Activated T-helper 2 cell treated with anti-CD3 and anti-CD28 coated beads, Interferon-gamma antibody, Interleukin-2, Interleukin-4, amounts not matched to agents 10 μg/mL and 5 μg/mL and 100 μg/mL, durations not matched to agents 14 hours and 24 hours and 36 hours (primary cell): Measurements from ENCODE around the gene SF3B3. TPM values are rescaled to one million over a fixed set of nuclear protein-coding genes. Genes with fewer than 3 reads are reported as not detected.
A peak's percentile ranks its signal among the peaks of the same experiment; 100 is the strongest.

ENCODE experiments used
- DNase-seq: peaks from one replicate; pipeline ENCODE4 v3.0.0; 2021; ENCODE audit warnings: low spot score
- H3K27ac Mint-ChIP-seq: one replicate; pipeline ENCODE4 v1.8.0; 2021; ENCODE audit warnings: mixed read lengths
- H3K27me3 Mint-ChIP-seq: one replicate; pipeline ENCODE4 v1.8.0; 2021; ENCODE audit warnings: low read depth, mixed read lengths
- H3K36me3 Mint-ChIP-seq: one replicate; pipeline ENCODE4 v1.8.0; 2021; ENCODE audit warnings: low read depth, mixed read lengths
- H3K4me1 Mint-ChIP-seq: one replicate; pipeline ENCODE4 v1.8.0; 2021; ENCODE audit warnings: low read depth, mixed read lengths
- H3K4me3 Mint-ChIP-seq: one replicate; pipeline ENCODE4 v1.8.0; 2021; ENCODE audit warnings: low read depth, mild to moderate bottlenecking, moderate library complexity, mixed read lengths
- H3K9me3 Mint-ChIP-seq: one replicate; pipeline ENCODE4 v1.8.0; 2021; ENCODE audit warnings: mixed read lengths
- intact Hi-C: fragments of 100-400 bp; cut with micrococcal nuclease; formaldehyde crosslinking; loops from one replicate; pipeline ENCODE4 v1.15.1; 2023
- total RNA-seq: library from RNA; stranded (reverse); gene quantifications from 2 replicates; pipeline ENCODE4 v1.2.3, GENCODE V29; 2022

The SF3B3 gene
- total RNA-seq, 1 donor from 2014 or later = 520 TPM

GRCh38 chr16:70490261-70490660 lies 33.4 kb upstream of the SF3B3 start:
- intact Hi-C loops = no loop called here
- Mint-ChIP-seq H3K36me3 (peaks cover 39% of the 10 kb centered on the region), H3K27ac (no peak overlapping the region), H3K27me3 (no peaks in the 10 kb centered on the region), H3K9me3 (no peaks in the 10 kb centered on the region), H3K4me3 (no peak overlapping the region), H3K4me1 (peaks cover 12% of the 10 kb centered on the region)
- no peak for DNase-seq

GRCh38 chr16:70493802-70494201 lies 29.8 kb upstream of the SF3B3 start:
- no peaks in the 10 kb centered on the region for H3K9me3 Mint-ChIP-seq
- intact Hi-C loops = no loop called here
- no peak overlapping the region for H3K4me3 Mint-ChIP-seq
- no peak for DNase-seq
- H3K27ac Mint-ChIP-seq = peak overlapping the region; percentile 44
- H3K36me3 Mint-ChIP-seq = peaks cover 52% of the 10 kb centered on the region
- H3K4me1 Mint-ChIP-seq = peaks cover 13% of the 10 kb centered on the region
- no peaks in the 10 kb centered on the region for H3K27me3 Mint-ChIP-seq

GRCh38 chr16:70494202-70494770 lies 29.3 kb upstream of the SF3B3 start:
- DNase-seq = no peak
- H3K27ac Mint-ChIP-seq = peak overlapping the region; percentile 2
- peaks cover 13% of the 10 kb centered on the region for H3K4me1 Mint-ChIP-seq
- H3K27me3 Mint-ChIP-seq = no peaks in the 10 kb centered on the region
- peaks cover 54% of the 10 kb centered on the region for H3K36me3 Mint-ChIP-seq
- intact Hi-C loops = no loop called here
- no peaks in the 10 kb centered on the region for H3K9me3 Mint-ChIP-seq
- no peak overlapping the region for H3K4me3 Mint-ChIP-seq

- Mint-ChIP-seq H3K36me3 (peaks cover 51% of the 10 kb centered on the region), H3K4me1 (peaks cover 13% of the 10 kb centered on the region), H3K9me3 (no peaks in the 10 kb centered on the region), H3K27me3 (no peaks in the 10 kb centered on the region), H3K27ac (peak overlapping the region; percentile 2), H3K4me3 (no peak overlapping the region)
- no peak for DNase-seq
- intact Hi-C loops = no loop called here
Measured at GRCh38 chr16:70494777-70495176, 28.8 kb upstream of the SF3B3 start.

GRCh38 chr16:70495425-70496182 lies 28.0 kb upstream of the SF3B3 start:
- Mint-ChIP-seq H3K27ac (no peak overlapping the region), H3K4me1 (peaks cover 13% of the 10 kb centered on the region), H3K4me3 (no peak overlapping the region)

GRCh38 chr16:70496513-70496912 lies 27.1 kb upstream of the SF3B3 start:
- H3K27ac Mint-ChIP-seq = peak overlapping the region; percentile 12
- intact Hi-C loops = loop anchor here (1.0 kb wide), 1 partner anchor 20 kb away; no protein-coding TSS in a partner anchor
- H3K9me3 Mint-ChIP-seq = no peaks in the 10 kb centered on the region
- no peaks in the 10 kb centered on the region for H3K27me3 Mint-ChIP-seq
- H3K4me1 Mint-ChIP-seq = peaks cover 13% of the 10 kb centered on the region
- H3K36me3 Mint-ChIP-seq = peaks cover 50% of the 10 kb centered on the region
- H3K4me3 Mint-ChIP-seq = no peak overlapping the region
- DNase-seq = no peak

More at GRCh38 chr16:70495425-70496182, 28.0 kb upstream of the SF3B3 start:
- intact Hi-C loops = loop anchor here (1.0 kb wide), 1 partner anchor 19 kb away; no protein-coding TSS in a partner anchor
- Mint-ChIP-seq H3K27me3 (no peaks in the 10 kb centered on the region), H3K9me3 (no peaks in the 10 kb centered on the region), H3K36me3 (peaks cover 47% of the 10 kb centered on the region)
- DNase-seq = no peak

GRCh38 chr16:70508752-70509151 lies 14.9 kb upstream of the SF3B3 start:
- no peak for DNase-seq
- Mint-ChIP-seq H3K9me3 (no peaks in the 10 kb centered on the region), H3K27me3 (no peaks in the 10 kb centered on the region), H3K36me3 (peaks cover 29% of the 10 kb centered on the region), H3K27ac (peak overlapping the region; percentile 36), H3K4me3 (no peak overlapping the region), H3K4me1 (peaks cover 6% of the 10 kb centered on the region)
- intact Hi-C loops = no loop called here

GRCh38 chr16:70510216-70510615 lies 13.4 kb upstream of the SF3B3 start:
- Mint-ChIP-seq H3K4me3 (no peak overlapping the region), H3K27ac (no peak overlapping the region), H3K36me3 (peaks cover 36% of the 10 kb centered on the region), H3K4me1 (peaks cover 6% of the 10 kb centered on the region), H3K9me3 (no peaks in the 10 kb centered on the region), H3K27me3 (no peaks in the 10 kb centered on the region)
- DNase-seq = no peak
- intact Hi-C loops = no loop called here

GRCh38 chr16:70511833-70512232 lies 11.8 kb upstream of the SF3B3 start:
- intact Hi-C loops = no loop called here
- DNase-seq = no peak
- no peaks in the 10 kb centered on the region for H3K9me3 Mint-ChIP-seq
- no peak overlapping the region for H3K27ac Mint-ChIP-seq
- H3K4me3 Mint-ChIP-seq = no peak overlapping the region
- H3K36me3 Mint-ChIP-seq = peaks cover 40% of the 10 kb centered on the region
- no peaks in the 10 kb centered on the region for H3K27me3 Mint-ChIP-seq
- H3K4me1 Mint-ChIP-seq = peaks cover 6% of the 10 kb centered on the region

- no peak overlapping the region for H3K4me3 Mint-ChIP-seq
- no peak overlapping the region for H3K27ac Mint-ChIP-seq
- no peaks in the 10 kb centered on the region for H3K27me3 Mint-ChIP-seq
- peaks cover 6% of the 10 kb centered on the region for H3K4me1 Mint-ChIP-seq
- no peaks in the 10 kb centered on the region for H3K9me3 Mint-ChIP-seq
- peaks cover 43% of the 10 kb centered on the region for H3K36me3 Mint-ChIP-seq
- no peak for DNase-seq
- intact Hi-C loops = no loop called here
Measured at GRCh38 chr16:70512456-70512855, 11.2 kb upstream of the SF3B3 start.

- intact Hi-C loops = loop anchor here (5.0 to 10.0 kb wide), 3 partner anchors 118 to 758 kb away; partner anchors contain the start of gene WWP2
- H3K4me1 Mint-ChIP-seq = peaks cover 28% of the 10 kb centered on the region
- DNase-seq = no peak
Measured at GRCh38 chr16:70520612-70521297, 2.9 kb upstream of the SF3B3 start.

GRCh38 chr16:70522216-70523075 lies 1.2 kb upstream of the SF3B3 start:
- H3K4me3 Mint-ChIP-seq = peak overlapping the region; percentile 96
- peaks cover 41% of the 10 kb centered on the region for H3K4me1 Mint-ChIP-seq
- H3K27ac Mint-ChIP-seq = peak overlapping the region; percentile 98
- H3K9me3 Mint-ChIP-seq = no peaks in the 10 kb centered on the region
- DNase-seq = no peak
- peaks cover 49% of the 10 kb centered on the region for H3K36me3 Mint-ChIP-seq
- intact Hi-C loops = loop anchor here (1.0 to 10.0 kb wide), 8 partner anchors 46 to 760 kb away; partner anchors contain the start of genes AARS1, DDX19A, ST3GAL2 and WWP2
- no peaks in the 10 kb centered on the region for H3K27me3 Mint-ChIP-seq

More at GRCh38 chr16:70520612-70521297, 2.9 kb upstream of the SF3B3 start:
- Mint-ChIP-seq H3K36me3 (peaks cover 42% of the 10 kb centered on the region), H3K9me3 (no peaks in the 10 kb centered on the region), H3K27ac (peak overlapping the region; percentile 86), H3K27me3 (no peaks in the 10 kb centered on the region), H3K4me3 (peak overlapping the region; percentile 68)
